Measurements from ENCODE around the gene UNK. TPM values are rescaled to one million over a fixed set of nuclear protein-coding genes. Genes with fewer than 3 reads are reported as not detected.

UNK gene
- total RNA-seq, 4 donors from 2014 or later: 32.5 to 61.4 (median 47.9) TPM

DNA sequence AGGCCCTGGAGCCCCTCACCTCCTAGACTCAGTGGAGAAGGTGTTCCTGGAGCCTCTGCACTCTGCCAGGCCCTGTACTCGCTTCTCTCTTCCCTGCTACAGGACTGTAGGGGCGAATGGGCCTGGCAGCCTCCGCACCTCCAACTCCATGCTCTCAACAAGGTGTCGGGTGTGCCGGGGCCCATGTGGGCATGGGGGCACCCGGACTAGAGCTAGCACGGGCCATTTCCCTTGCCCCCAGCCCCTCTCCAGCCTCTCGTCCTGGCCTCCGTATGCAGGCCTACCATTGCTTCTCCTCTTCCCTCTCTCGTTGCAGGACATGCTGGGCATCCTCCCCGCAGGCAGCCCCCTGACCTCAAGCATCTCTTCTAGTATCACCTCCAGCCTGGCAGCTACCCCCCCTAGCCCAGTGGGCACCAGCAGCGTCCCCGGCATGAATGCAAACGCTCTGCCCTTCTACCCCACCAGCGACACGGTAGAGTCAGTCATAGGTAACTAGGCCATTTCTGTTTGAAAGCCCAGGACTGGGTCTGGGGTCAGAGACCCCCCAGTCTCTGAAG lies 33.8 kb downstream of the UNK start:
- Histone ChIP-seq H3K4me3 (replicated peaks in 1 of 3) (no peak overlapping the region), H3K36me3 (peaks cover 56 to 57% of the 10 kb centered on the region in 2 donors), H3K4me1 (peaks cover 6 to 9% of the 10 kb centered on the region in 2 donors), H3K27ac (no peak overlapping the region), H3K27me3 (no peaks in the 10 kb centered on the region), H3K9me3 (no peaks in the 10 kb centered on the region)
- WGBS, 2 donors: 95 to 97% methylated on average over 16 of the region's 16 CpGs
- intact Hi-C loops (cut with DNase I): no loop called here
- TF ChIP-seq POLR2A (IDR thresholded peaks at IDR 0.05): no peak
- TF ChIP-seq, protein P1, sequence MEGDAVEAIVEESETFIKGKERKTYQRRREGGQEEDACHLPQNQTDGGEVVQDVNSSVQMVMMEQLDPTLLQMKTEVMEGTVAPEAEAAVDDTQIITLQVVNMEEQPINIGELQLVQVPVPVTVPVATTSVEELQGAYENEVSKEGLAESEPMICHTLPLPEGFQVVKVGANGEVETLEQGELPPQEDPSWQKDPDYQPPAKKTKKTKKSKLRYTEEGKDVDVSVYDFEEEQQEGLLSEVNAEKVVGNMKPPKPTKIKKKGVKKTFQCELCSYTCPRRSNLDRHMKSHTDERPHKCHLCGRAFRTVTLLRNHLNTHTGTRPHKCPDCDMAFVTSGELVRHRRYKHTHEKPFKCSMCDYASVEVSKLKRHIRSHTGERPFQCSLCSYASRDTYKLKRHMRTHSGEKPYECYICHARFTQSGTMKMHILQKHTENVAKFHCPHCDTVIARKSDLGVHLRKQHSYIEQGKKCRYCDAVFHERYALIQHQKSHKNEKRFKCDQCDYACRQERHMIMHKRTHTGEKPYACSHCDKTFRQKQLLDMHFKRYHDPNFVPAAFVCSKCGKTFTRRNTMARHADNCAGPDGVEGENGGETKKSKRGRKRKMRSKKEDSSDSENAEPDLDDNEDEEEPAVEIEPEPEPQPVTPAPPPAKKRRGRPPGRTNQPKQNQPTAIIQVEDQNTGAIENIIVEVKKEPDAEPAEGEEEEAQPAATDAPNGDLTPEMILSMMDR (IDR thresholded peaks at IDR 0.05): no peak
- no peak for DNase-seq

DNA sequence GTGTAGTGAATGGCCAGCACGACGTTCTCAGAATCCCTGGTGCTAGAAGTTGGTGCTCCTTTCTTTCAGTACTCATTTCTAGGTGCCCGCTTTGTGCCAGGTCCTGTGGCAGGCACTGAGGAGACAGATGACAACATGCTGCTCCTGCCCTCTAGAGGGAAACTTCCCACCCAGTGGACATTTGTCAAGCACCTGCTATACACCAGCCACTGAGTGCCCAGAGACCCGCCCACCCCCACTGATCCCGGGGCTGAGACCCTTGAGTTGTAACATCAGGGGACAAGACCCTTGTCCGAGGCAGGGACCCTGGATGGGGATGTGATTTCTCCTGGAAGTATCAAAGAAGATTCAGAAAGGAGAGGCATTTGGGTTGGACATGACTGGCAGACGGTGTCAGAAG lies 34.5 kb downstream of the UNK start:
- TF ChIP-seq, protein P1 (IDR thresholded peaks at IDR 0.05): no peak
- no peak for TF ChIP-seq POLR2A (IDR thresholded peaks at IDR 0.05)
- Histone ChIP-seq H3K4me3 (replicated peaks in 1 of 3) (no peak overlapping the region), H3K9me3 (no peaks in the 10 kb centered on the region), H3K36me3 (peaks cover 56 to 58% of the 10 kb centered on the region in 2 donors), H3K4me1 (peaks cover 6 to 9% of the 10 kb centered on the region in 2 donors), H3K27me3 (no peaks in the 10 kb centered on the region), H3K27ac (no peak overlapping the region)
- WGBS, 2 donors: 90 to 96% methylated on average over 7 of the region's 7 CpGs
- DNase-seq: no peak
- intact Hi-C loops (cut with DNase I): no loop called here

DNA sequence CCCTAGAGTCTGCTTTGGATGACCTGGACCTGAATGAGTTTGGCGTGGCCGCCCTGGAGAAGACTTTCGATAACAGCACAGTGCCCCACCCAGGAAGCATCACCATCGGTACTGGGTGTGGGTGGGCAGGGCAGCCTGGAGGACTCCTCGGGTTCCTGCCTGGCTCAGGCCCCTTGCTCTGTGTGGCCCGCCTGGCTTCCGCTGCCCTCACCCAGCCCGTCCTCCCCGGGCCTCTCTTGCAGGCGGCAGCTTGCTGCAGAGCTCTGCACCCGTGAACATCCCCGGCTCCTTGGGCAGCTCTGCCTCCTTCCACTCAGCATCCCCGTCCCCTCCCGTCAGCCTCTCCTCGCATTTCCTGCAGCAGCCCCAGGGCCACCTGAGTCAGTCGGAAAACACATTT lies 35.1 kb downstream of the UNK start:
- WGBS, 2 donors: 95% methylated on average over 16 of the region's 16 CpGs
- peaks cover 6 to 9% of the 10 kb centered on the region in 2 donors for H3K4me1 ChIP-seq
- H3K27me3 ChIP-seq: no peaks in the 10 kb centered on the region
- H3K36me3 ChIP-seq: peaks cover 59% of the 10 kb centered on the region in 2 donors
- no peak overlapping the region for H3K27ac ChIP-seq
- H3K9me3 ChIP-seq: no peaks in the 10 kb centered on the region
- intact Hi-C loops (cut with DNase I): no loop called here
- H3K4me3 ChIP-seq (replicated peaks in 1 of 3): no peak overlapping the region
- DNase-seq: no peak
- TF ChIP-seq, protein P1 (IDR thresholded peaks at IDR 0.05): no peak
- no peak for TF ChIP-seq POLR2A (IDR thresholded peaks at IDR 0.05)

DNA sequence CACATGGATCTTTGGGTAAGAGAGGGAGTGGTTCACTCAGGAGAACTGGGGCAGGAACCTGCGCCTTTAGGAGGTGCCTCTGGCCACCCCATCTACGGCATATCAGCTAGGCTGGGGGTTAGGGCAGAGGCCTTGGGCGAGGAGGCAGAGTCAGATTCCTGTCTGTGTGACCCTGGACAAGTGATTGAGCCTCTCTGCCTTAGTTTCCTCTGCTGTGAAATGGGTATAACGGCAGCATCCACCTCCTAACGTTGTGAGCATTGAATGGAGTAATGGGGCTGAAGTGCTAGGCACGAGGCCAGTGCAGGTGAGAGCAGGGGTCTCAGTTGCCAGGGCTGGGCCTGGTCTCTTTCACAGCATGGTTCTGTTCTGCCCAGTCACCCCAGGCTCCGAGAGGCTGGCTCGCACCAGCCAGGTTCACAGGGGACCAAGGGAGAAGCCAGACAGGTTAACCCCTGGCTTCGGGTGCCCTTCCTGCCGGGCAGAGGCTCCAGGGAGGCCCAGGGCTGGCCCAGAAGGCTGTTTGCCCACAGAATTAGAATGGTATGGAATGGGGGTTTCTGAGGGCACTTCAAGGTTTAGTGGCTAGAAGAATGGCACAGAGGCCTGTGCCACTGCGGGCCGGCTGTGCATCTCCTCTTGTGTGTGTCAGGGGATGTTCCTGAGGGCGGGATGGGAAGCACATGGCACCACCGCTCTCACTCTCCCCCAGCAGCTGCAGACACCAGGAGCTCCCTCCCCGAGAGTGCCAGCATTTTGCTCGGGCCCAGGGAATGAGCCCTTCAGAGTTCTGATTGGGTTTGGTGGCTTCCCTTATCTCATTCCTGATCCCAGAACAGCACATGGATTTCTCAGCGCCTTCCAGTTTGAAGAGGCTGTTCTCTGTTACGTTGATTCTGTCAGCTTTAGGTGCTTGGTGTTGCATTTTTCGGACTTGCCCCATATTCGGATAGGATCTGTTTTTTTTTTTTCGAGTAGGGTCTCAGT lies 35.8 kb downstream of the UNK start:
- intact Hi-C loops (cut with DNase I): no loop called here
- Histone ChIP-seq H3K4me3 (replicated peaks in 1 of 3) (no peak overlapping the region), H3K27ac (no peak overlapping the region), H3K27me3 (no peaks in the 10 kb centered on the region), H3K36me3 (peaks cover 56 to 59% of the 10 kb centered on the region in 2 donors), H3K9me3 (no peaks in the 10 kb centered on the region), H3K4me1 (peaks cover 6 to 9% of the 10 kb centered on the region in 2 donors)
- no peak for DNase-seq
- TF ChIP-seq POLR2A (IDR thresholded peaks at IDR 0.05): no peak
- TF ChIP-seq, protein P1 (IDR thresholded peaks at IDR 0.05): no peak
- WGBS, 2 donors: 86 to 89% methylated on average over 16 to 17 of the region's 21 CpGs

DNA sequence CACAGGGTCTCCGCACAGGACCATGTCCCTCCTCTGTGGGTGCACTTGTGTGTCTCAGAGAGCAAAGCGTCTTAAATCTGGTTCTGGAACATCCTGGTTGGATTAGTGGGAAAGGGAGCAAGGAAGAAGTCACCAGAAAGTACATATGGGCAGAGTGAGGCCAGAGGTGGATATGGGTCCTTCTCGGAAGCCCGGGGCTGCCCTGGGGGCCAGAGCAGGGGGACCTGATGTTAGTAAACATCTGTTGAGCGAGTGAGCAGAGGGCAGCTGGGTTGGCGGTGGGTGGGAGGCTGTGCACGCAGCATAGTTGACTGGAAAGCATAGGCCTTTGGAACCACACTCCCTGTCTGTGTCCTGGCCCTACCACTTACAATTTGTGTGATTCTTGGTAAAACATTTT lies 36.9 kb downstream of the UNK start:
- Histone ChIP-seq H3K9me3 (no peaks in the 10 kb centered on the region), H3K27me3 (no peaks in the 10 kb centered on the region), H3K27ac (no peak overlapping the region), H3K4me3 (replicated peaks in 1 of 3) (no peak overlapping the region), H3K4me1 (peaks cover 6 to 9% of the 10 kb centered on the region in 2 donors), H3K36me3 (peaks cover 52 to 55% of the 10 kb centered on the region in 2 donors)
- TF ChIP-seq, protein P1 (IDR thresholded peaks at IDR 0.05): no peak
- no peak for TF ChIP-seq POLR2A (IDR thresholded peaks at IDR 0.05)
- 93 to 99% methylated on average over 7 of the region's 7 CpGs for WGBS, 2 donors
- intact Hi-C loops (cut with DNase I): no loop called here
- no peak for DNase-seq
